Suprapubic skin (tissue), 3 donors: ENCODE data around the gene ITK.

ENCODE experiments used
- POLR2AphosphoS5 ChIP-seq, 3 donors: sonication (generic); formaldehyde crosslinking; IDR thresholded peaks; one replicate each; pipeline ENCODE4 v1.6.1; 2017; ENCODE audit warnings: antibody characterized with exemption in 3 of 3
- TF ChIP-seq, protein P1 (sequence below), 2 donors: fragments of 200-600 bp in 1 of 2; fragments of 450-650 bp in 1 of 2; sonication (generic) in 1 of 2; IDR thresholded peaks; one replicate each; pipeline ENCODE4 v1.5.1; 2016 to 2019; ENCODE audit warnings: antibody characterized with exemption in 2 of 2, mild to moderate bottlenecking in 1 of 2, moderate library complexity in 1 of 2

DNA sequence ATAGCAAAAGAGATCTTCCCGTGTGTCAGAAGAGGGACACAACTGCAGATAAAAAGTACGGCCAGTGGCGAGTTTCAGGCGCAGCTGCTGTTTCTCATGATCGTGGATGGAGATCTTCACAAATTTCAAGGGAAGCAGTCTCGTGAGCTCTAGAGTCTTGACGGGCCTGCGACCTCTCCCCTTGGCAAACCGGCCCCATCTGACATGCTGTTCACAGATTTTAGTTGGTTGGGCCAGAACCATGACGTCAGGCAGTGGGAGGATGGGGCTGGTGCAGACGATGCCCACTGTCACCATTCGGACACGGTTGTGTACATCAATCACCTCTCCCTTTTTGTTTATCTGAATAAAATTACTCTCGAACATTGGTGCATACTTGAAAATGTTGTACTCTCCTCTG, 15.0 kb upstream of the ITK start:
- no peak for TF ChIP-seq POLR2AphosphoS5 (IDR thresholded peaks at IDR 0.05)
- TF ChIP-seq, protein P1, sequence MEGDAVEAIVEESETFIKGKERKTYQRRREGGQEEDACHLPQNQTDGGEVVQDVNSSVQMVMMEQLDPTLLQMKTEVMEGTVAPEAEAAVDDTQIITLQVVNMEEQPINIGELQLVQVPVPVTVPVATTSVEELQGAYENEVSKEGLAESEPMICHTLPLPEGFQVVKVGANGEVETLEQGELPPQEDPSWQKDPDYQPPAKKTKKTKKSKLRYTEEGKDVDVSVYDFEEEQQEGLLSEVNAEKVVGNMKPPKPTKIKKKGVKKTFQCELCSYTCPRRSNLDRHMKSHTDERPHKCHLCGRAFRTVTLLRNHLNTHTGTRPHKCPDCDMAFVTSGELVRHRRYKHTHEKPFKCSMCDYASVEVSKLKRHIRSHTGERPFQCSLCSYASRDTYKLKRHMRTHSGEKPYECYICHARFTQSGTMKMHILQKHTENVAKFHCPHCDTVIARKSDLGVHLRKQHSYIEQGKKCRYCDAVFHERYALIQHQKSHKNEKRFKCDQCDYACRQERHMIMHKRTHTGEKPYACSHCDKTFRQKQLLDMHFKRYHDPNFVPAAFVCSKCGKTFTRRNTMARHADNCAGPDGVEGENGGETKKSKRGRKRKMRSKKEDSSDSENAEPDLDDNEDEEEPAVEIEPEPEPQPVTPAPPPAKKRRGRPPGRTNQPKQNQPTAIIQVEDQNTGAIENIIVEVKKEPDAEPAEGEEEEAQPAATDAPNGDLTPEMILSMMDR (IDR thresholded peaks at IDR 0.05), result no peak
